Stimulated activated CD8-positive, alpha-beta memory T cell treated with anti-CD3 and anti-CD28 coated beads, Interleukin-4, amount 100 ng/mL, for 48 hours (primary cell): ENCODE measurements around the gene ERBB4.
"Not testable (repeated sequence)": the region's sequence is repeated elsewhere in the genome, so short reads cannot be mapped to it uniquely, and the experiment has no call there.

Experiments
- DNase-seq: peaks from one replicate; pipeline ENCODE4 v3.0.0-alpha.2; 2020

Gene ERBB4

DNA sequence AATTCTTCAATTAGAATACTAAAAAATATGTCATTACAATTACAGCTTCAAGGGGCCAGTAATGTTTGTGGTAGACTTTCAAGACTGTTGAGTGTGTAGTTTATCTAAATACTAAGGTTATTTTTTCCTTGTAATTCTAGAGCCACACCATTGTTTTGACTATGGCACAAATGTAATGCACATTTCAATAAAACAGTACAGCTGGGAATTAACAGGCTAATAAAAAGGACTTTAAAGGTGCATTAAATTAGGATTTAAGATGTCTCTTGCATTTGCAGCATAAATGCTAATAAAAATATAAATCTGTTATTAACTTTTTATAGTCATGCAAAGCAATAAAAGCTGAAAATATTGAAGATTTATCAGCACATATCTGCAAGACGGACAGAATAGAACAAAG lies 344.8 kb downstream of the ERBB4 start:
- DNase-seq, result no peak

DNA sequence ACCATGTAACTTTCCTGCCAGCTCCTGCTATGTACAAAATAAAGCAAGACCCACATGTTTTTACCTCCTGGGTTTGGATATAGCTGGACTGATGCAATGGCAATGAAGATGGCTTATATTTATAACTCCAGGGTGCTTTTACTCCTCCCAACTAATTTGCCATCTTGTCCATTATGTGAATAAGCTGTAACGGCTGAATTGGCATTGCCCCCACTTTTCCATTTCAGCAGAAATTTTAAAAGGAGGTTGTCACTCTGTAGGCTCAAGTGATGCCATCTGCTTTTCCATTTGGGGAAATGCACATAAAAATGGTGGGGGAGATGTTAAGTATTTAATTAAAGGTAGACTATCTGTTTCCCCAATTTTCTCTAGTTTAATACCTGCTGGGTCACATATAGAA lies 345.5 kb downstream of the ERBB4 start:
- DNase-seq, result no peak

DNA sequence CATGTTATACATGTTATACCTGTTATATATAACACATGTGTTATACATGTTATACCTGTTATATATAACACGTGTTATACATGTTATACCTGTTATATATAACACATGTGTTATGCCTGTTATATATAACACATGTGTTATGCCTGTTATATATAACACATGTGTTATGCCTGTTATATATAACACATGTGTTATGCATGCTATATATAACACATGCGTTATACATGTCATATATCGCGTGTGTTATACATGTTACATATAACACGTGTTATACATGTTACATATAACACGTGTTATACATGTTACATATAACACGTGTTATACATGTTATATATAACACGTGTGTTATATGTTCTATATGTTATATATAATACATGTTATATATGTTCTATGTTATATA lies 347.2 kb downstream of the ERBB4 start:
- DNase-seq, result not testable (repeated sequence)

DNA sequence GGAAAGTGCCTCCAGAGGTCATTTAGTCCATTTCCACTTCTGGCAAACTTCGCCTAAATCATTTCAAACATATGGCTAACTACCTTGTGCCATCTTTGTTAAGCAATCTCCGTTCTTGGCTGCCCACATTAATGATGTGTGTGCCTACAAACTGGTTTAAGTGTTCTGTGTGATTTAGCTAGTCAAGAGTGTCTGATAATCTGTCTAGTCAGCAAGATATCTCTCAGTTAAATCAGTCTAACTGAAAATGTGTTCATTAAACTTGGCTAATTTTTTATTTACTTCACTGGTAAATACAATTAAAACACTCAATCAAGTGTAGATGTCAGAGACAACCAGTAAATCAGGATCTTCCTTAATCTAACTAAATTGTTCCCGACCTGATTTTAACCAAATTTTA lies 352.4 kb downstream of the ERBB4 start:
- DNase-seq, result no peak

DNA sequence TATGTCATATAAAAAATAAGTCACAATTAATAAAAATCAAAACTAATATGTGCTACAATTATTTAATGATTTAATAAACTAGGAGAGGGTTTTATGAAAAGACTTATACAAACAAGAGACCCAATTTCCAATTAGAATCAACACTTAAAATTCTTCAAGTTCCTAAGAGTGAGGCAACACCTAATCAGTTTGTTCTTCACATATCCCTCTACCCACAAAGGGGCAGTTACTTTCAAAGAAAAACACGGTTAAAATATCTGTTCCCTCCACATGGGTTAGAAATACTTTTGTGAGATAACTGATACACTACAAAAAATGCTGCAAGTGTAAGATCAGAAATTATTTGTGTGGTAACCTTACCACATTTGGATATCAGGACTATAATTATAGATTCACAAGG lies 357.0 kb downstream of the ERBB4 start:
- DNase-seq, result no peak

DNA sequence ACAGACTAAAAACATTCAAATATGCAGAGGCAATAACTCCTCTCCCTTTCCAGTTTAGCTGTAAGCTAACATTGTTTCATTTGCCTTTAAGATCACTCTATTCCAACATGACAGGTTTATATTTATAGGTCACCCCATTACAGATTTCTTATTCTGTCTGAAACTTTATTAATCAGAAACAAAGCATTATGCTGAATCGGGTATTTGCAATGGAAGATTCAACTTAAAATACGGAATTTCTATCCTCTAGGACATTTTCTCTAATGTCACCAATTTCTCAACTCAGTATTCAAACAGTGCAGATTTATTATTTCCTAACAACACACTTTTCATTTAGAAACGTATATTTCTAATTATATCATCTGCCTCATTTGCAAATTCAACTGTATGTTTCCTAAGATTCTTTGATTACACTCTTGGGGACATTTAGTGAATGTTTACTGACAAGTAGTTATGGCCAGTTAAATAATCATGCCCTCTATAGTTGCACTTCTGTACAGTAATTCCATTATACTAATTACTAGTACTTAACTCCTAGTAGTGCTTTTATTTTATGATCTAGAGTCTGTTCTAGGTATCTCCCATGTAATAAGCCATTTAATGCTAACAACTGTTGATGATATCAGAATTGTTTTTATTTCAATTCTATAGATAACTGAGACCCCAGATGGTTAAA lies 358.1 kb downstream of the ERBB4 start:
- no peak for DNase-seq

DNA sequence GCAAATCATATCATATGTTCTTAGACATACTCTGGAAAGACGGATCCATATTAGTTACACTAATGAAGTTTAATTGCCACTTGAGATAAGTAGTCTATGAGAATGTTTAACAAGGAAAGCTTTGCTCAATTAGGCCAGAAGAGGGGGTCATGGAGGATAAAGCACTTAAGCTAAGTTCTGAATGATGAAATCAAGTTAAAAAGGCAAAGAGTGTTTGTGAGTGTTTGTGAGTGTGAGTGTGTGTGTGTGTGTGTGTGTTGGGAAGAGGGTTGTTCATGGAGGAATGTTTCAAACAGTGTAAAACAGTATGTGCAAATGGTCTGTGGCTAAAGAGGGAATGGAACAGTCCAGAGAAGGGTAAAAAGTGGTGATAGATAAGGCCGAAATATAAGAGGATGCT lies 360.9 kb downstream of the ERBB4 start:
- DNase-seq, result no peak

DNA sequence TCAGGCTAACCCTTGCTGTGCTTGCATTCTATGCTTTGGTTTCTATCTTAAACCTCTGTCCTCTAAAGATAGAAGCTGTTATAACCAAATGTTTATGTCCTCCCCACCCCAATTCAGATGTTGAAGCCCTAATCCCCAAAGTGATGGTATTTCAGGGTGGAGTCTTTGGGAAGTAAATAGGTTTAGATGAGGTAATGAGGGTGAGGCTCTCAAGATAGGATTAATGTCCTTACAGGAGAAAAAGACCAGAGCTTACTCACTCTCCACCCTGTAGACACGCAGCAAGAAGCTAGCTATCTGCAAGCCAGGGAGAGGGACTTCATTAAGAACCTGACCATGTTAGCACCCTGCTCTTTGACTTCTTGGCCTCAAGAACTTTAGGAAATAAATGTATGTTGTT lies 362.5 kb downstream of the ERBB4 start:
- no peak for DNase-seq

DNA sequence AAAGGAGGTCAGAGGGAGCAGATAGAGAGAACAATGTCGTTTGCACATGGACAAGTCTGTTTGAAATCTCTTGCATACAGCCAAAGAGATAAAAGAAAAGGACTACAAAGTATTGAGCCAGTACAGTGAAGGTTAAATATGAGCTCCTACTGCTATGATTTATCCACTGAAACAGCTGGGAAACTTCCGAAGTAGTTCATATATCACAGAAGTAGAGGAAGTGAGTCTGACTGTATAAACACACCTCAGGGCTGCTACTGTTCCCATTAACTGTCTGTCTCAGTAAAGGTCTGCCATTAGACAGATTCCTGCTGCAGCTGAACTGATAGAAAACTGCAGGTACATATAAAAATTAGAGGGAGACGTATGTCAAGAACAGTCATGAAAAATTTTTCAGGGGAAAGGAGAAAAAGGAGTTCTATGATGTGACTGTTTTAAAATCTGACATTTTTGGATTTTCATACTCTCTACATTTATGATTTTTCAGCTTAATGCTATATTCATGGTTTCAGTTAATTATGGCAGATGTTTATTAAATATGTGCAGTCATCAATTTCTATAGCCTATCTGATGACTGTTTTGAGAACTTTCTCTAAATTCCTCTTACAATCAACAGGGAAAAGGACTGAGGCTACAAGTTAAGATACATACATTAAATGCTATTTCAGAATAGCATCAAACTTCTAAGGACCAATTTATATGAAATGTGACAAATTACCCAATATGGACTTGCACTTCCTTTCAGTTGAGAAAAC lies 364.7 kb downstream of the ERBB4 start:
- DNase-seq, result no peak

DNA sequence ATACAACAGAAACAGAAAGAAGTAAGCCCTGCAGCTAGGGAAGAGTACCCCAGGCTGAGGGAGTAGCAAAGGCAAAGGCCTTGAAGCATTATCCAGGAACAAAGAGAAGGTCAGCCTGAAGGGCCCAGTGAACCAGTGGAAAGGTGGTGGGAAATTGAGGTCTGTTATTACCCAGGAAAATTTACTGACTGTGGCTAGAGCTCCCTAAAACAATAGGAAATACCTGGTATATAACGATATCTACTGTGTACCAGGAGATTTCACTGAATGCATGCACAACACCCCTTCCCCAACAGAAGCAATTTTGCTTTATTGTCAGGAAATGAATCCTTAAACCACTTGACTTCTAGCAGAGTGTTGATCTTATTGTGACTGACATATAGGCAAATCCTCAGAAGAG lies 365.3 kb downstream of the ERBB4 start:
- DNase-seq, result no peak

DNA sequence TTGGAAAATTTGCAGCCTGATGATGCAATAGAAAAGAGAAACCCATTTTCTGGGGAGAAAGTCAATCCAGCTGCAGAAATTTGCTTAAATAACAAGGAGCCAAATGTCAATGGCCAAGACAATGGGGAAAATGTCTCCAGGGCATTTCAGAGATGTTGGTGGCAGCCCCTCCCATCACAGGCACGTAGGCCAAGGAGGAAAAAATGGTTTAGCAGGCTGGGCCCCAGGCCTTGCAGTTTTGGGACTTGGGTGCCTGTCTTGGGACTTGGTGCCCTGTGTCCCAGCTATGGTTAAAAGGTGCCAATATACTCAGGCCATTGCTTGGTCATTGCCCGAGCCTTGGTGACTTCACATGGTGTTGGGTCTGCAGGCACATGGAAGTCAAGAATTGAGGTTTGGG lies 368.2 kb downstream of the ERBB4 start:
- no peak for DNase-seq

DNA sequence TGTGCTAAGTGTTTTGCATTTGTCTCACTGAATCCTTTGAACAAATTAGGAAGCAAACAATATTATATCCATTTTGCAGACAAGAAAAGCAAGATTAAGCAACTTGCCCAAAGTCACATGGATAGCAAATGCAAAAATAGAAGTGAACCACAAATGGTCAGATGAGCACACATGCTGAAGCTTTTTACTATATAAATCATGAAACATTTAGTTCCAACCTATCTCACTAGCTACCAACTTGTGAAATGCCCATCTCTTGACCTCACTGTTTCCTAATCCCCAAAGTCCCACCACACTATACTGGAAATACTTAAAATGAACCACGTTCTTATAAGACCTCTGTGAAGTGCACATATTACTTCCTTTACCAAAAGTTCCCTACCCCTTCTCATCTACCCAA lies 380.5 kb downstream of the ERBB4 start:
- no peak for DNase-seq

DNA sequence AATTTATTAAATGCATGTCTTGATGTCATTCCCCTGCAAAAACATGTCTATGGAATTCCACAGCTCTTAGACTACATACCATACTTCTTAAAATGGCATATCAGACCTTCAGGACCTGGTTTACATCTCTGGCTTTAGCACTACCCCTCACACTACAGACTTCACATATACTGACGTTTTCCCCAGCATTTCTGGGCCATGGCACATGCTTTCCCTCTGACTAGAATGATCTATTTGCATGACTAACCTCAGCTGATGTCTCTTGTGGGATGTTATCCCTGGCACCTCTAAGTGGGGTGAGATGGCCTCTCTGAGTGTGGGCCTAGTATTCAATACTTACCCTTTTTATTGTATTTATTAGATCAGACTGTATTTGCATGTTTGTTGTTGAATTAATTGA lies 381.6 kb downstream of the ERBB4 start:
- DNase-seq, result no peak

DNA sequence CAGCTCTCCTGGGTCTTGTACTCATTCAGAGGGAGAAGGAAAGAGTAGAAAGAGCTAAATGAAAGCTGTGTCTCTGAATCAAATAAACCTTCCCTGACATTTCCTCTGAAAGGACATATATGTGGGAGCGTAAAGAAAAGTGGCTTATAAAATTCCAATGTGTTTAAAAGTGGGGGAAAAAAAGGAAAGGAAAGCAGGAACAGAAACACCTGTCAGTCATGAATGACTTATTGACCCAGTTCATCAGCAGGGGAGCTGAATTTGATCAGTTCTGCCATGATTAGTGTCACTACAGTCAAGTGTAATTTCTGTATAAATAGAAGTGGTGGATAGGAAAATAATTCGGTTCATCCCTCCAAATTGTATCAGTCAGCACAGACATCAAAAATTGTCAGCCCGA lies 382.5 kb downstream of the ERBB4 start:
- DNase-seq, result no peak

DNA sequence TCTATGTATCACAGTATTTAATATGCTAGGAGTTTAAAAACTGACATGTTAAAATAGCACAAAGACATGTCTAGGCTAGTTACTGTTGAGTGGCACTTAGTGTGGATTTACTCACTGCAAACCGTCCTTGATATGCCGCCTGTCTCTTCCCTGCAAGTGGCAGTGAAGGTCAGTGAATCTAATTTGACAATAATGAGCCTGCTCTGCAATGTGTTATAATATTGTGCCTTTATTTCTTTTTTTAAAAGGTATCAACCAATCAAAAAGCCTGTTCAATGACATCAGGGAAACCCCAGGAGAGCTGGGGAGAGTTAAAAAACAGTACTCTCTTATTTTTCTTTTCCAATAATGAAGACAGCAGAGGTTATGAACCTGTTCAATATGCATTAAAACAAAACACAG lies 384.1 kb downstream of the ERBB4 start:
- DNase-seq, result no peak

DNA sequence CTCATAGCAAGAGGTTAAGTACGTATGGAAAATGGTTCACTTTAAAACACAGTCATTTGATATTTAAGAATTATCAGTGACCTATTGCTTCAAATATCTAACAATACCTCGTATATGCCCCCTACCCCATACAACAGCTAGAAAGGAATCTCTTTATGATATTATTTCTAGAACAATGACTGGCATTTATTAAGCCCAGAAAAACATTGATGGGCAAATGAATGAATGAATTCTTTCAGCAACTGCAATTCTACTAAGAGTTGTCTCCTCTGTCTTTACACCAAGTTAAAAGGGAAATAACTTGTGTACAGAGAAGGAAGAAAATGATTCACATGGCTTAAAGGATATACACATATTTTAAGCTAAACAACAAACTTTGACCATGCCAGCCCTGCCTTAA lies 384.7 kb downstream of the ERBB4 start:
- no peak for DNase-seq

DNA sequence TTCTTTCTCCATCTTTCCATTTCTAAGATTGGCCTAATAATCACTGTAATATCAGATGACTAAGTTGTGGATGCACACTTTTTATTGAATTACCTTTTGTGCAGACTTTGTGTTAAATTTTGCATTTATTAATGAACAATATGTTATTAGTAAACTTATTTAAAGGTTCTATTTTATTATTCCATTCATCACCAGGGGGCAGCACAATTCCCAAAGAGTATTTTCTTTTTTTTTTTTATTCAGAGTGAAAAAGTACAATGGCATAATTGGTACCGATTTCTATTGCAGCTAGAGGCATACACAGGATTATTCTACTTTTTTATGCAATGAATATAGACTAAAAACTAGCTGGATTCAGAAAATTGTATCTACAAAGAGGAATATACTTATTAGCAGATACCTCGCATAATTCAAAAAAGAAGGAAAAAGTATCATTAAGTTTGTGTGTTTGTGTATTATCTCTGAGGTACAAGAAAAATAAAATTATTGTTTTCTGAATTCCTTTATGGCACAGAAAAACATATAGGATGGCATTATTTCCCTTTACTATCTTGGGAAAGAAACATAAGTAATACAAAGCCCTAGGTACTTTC lies 390.6 kb downstream of the ERBB4 start:
- DNase-seq, result no peak

DNA sequence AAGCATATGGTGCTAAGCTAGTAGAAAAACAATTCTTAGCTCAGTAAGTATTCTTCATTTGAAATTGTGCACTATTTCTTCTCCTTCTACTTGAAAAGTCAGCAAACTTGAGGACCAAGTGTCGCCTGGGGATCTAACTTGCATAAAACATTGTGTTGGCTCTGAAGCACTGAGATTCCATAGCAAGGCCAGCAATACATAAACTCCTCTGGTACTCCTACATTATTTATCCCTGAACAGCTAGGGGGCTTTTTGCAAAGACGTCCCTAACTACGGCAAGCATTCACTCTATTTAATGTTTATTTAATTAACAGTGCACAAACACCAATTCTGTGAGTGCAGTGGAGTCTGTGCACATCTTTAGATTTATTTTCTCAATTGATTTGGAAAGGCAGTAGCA lies 392.2 kb downstream of the ERBB4 start:
- DNase-seq, result no peak

DNA sequence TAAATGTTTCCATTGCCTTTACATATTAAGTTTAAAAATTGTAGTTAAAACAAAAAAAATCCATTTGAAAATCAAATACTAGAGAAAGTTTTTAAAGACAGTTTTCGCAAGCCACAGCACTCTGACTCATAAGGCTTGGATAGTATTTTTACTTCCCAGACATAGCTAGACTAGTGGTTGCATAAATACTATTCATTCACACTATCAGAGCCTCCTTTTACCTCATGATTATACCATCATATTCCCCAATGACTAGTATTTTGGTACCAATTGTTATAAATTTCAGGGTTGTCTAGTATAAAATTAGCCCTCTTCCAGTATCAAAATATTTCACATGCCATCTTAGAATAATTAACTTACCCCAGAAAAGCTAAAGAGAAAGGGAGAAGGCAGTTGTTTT lies 393.5 kb downstream of the ERBB4 start:
- no peak for DNase-seq

DNA sequence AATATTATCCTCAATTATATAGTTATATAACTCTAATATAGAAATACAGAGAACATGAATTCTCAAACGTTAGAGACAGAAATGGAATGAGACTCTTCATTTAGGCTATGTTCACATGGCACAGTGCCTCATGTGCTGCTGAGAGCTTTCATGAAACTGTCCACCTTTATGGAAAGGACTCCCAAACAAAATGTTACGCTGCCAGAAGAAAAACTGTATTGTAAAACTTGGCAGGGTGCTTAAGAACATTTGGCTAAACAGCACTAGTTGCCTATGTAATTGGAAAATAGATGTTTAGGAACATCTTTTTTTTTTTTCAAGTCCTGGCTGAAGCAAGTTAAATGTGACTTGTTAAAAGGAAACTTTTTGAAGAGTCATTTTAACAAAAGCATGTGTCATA lies 396.0 kb downstream of the ERBB4 start:
- DNase-seq, result no peak

DNA sequence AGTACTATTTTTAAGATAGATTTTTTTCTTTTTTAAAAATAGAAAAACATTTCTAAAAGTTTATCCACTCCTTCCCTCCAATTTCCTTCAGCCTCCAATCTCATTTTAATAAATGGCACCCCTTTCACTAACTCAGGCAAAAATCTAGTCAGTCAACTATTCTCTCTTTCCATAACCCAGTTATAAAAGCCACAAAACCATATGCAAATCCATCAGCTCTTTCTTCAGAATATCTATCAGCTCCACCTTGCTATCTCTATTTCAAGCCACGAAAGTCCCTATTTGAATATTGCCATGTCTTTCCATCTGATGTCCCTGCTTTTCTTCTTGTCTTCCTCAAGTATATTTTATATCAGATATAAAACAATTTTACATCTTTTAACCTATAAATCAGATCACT lies 397.1 kb downstream of the ERBB4 start:
- no peak for DNase-seq

DNA sequence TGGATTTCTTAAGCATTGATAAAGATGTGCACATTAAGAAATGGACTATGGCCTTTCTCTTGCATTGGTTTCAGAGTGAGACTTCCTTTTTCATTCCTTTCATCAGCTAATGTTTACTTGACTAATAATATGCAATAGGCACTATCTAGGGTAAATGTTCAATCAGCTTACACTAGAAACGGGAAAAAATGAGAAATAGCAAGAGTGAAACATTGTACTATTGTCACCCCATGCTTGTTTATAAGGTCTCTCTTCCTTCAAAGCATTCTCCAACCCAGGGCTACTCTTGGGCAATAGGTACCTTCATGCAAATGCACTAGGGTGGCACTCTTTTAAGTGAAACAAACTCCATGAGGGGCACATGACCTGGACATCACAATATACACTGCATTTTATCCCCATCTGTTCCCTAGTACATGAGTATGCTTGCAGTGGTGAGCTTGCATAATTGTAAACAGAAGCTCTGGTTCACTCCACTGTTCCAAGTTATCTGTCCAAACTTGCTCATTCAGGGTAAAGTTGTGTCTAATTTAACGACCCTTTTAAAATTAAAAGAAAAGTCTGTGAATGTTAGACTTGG lies 402.3 kb downstream of the ERBB4 start:
- DNase-seq, result no peak

DNA sequence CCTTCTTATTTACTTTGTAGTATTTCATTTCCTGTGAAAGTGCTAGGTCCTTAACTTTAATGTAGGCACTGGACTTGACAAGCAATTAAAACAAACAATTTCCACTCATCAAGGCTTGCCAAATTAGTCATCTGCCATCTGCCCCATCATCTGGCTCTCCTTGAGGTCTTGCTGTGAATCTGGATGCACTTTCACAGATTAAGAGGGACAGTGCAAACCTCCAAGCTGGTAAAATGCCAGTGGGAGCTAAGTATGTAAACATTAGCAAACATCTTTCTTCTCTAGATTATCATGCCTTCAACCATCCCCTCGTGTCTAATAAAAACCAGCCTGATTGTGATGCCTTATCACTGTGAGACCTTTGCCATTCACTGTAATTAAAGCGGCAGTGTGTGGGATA lies 402.9 kb downstream of the ERBB4 start:
- DNase-seq, result no peak

DNA sequence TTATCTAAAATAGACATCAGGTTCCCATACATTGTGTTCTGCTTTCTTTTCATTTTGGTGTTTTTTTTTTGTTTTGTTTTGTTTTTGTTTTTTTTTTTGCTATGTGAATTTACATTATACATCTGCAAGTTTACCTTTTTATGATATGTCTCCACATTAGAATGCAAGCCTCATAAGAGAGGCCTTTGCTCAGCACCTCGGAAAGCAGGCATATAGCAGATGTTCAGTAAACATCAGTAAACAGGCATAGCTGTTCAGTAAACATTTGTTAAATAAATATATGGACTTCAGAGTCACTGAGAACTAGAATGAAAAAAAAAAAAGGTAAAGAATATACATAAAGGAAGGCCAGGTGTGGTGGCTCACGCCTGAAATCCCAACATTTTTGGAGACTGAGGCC lies 405.3 kb downstream of the ERBB4 start:
- DNase-seq, result no peak
